A549 (cell line): ENCODE data around the gene ACP3. TPM values are rescaled to one million over a fixed set of nuclear protein-coding genes. Genes with fewer than 3 reads are reported as not detected.
"Not testable (repeated sequence)": the region's sequence is repeated elsewhere in the genome, so short reads cannot be mapped to it uniquely, and the experiment has no call there.

ENCODE experiments used
- ATAC-seq, 2 experiments: fragments of 200-7000 bp in 1 of 2; fragments of >200 bp in 1 of 2; cut with Nextera tagmentation in 1 of 2; cut with Tn5 transposase in 1 of 2; 3 replicates each; pipeline versions ENCODE4 v1.8.0 to v1.9.1; 2018 to 2020; ENCODE audit warnings: mild to moderate bottlenecking in 1 of 2, moderate library complexity in 1 of 2
- CTCF ChIA-PET: fragments of 300-600 bp; sonication (Branson Sonifier 250); formaldehyde crosslinking; extraction: SDS; loops from one replicate; lab custom pipeline; 2021; ENCODE audit warnings: antibody characterized with exemption, inconsistent platforms; lab: Yijun Ruan, JAX
- POLR2A ChIA-PET: fragments of 350-600 bp; formaldehyde crosslinking; extraction: SDS; loops from one replicate; lab custom pipeline; 2021; ENCODE audit warnings: antibody characterized with exemption, inconsistent platforms; lab: Yijun Ruan, JAX
- DNase-seq, 2 experiments: peaks; one replicate each; pipeline versions ENCODE4 v3.0.0 to v3.0.0-alpha.2; 2011 to 2016; ENCODE audit warnings: low read depth in 1 of 2, low spot score in 1 of 2
- FAIRE-seq: peaks from 2 replicates; lab custom pipeline; 2011; peaks lifted over from hg19 to GRCh38; lab: Jason Lieb, UNC
- H3K27ac ChIP-seq, 2 experiments: fragments of >200 bp; sonication (Bioruptor Twin); formaldehyde crosslinking; 3 replicates each; pipeline ENCODE4 v1.5.1; 2016 to 2017
- H3K4me1 ChIP-seq: fragments of >200 bp; sonication (Bioruptor Twin); formaldehyde crosslinking; 3 replicates; pipeline ENCODE4 v1.6.1; 2016
- H3K4me2 ChIP-seq: fragments of >200 bp; sonication (Bioruptor Twin); formaldehyde crosslinking; 3 replicates; pipeline ENCODE4 v1.6.1; 2016
- H3K4me3 ChIP-seq: fragments of >200 bp; sonication (Bioruptor Twin); formaldehyde crosslinking; 3 replicates; pipeline ENCODE4 v1.5.1; 2016
- H3K9me3 ChIP-seq: fragments of >200 bp; sonication (Bioruptor Twin); formaldehyde crosslinking; 3 replicates; pipeline ENCODE4 v1.6.1; 2016
- CEBPB ChIP-seq, 2 experiments: fragments of >200 bp in 1 of 2; sonication (Bioruptor Twin) in 1 of 2; formaldehyde crosslinking in 1 of 2; IDR thresholded peaks; 2 replicates each; pipeline ENCODE4 v1.6.1; 2012 to 2016
- CHD2 ChIP-seq: fragments of 150-350 bp; IDR thresholded peaks from 2 replicates; pipeline ENCODE4 v1.6.1; 2014; ENCODE audit warnings: low read length; ENCODE audit not compliant: partially characterized antibody
- CTCF ChIP-seq: fragments of >200 bp; sonication (Bioruptor Twin); formaldehyde crosslinking; IDR thresholded peaks from 3 replicates; pipeline ENCODE4 v1.5.1; 2016
- E2F6 ChIP-seq: IDR thresholded peaks from 2 replicates; pipeline ENCODE4 v1.6.1; 2012; ENCODE audit warnings: low read depth, borderline replicate concordance
- FOSL2 ChIP-seq, 2 experiments: fragments of 450-650 bp in 1 of 2; fragments of >200 bp in 1 of 2; sonication (Bioruptor Twin) in 1 of 2; formaldehyde crosslinking; IDR thresholded peaks; 2 replicates each; pipeline versions ENCODE4 v1.5.0 to v1.6.1; 2016 to 2020; ENCODE audit warnings: mild to moderate bottlenecking in 1 of 2, moderate library complexity in 1 of 2
- FOXS1 ChIP-seq: fragments of 250-450 bp; sonication (Bioruptor Pico); IDR thresholded peaks from 2 replicates; pipeline ENCODE4 v1.5.0; 2020; ENCODE audit warnings: mild to moderate bottlenecking, moderate library complexity
- HEYL ChIP-seq: fragments of 250-450 bp; sonication (Bioruptor Pico); IDR thresholded peaks from 2 replicates; pipeline ENCODE4 v1.8.0; 2021; ENCODE audit warnings: mild to moderate bottlenecking, moderate library complexity
- HOXA7 ChIP-seq: fragments of 250-450 bp; sonication (Bioruptor Pico); IDR thresholded peaks from 2 replicates; pipeline ENCODE4 v1.5.0; 2020; ENCODE audit warnings: mild to moderate bottlenecking, moderate library complexity
- HOXB13 ChIP-seq: fragments of 250-450 bp; sonication (Bioruptor Pico); IDR thresholded peaks from 2 replicates; pipeline ENCODE4 v1.5.0; 2020; ENCODE audit warnings: low read depth, mild to moderate bottlenecking, moderate library complexity
- HOXB5 ChIP-seq: fragments of 250-450 bp; sonication (Bioruptor Pico); IDR thresholded peaks from 2 replicates; pipeline ENCODE4 v1.5.0; 2020; ENCODE audit warnings: mild to moderate bottlenecking, moderate library complexity
- KDM1A ChIP-seq: fragments of 200-600 bp; sonication (generic); IDR thresholded peaks from 2 replicates; pipeline ENCODE4 v1.6.1; 2016; ENCODE audit warnings: low read depth, mild to moderate bottlenecking
- KDM5A ChIP-seq: fragments of 200-600 bp; sonication (generic); IDR thresholded peaks from 2 replicates; pipeline ENCODE4 v1.6.1; 2016; ENCODE audit warnings: antibody characterized with exemption, mild to moderate bottlenecking
- MAFK ChIP-seq: fragments of 450-650 bp; IDR thresholded peaks from 2 replicates; pipeline ENCODE4 v1.6.1; 2014; ENCODE audit not compliant: partially characterized antibody
- PHF8 ChIP-seq: fragments of 200-600 bp; sonication (generic); IDR thresholded peaks from 2 replicates; pipeline ENCODE4 v1.6.1; 2016; ENCODE audit warnings: low read depth, mild to moderate bottlenecking, antibody characterized with exemption, moderate library complexity, borderline replicate concordance
- POLR2A ChIP-seq: IDR thresholded peaks from 2 replicates; pipeline ENCODE4 v1.6.1; 2012; ENCODE audit warnings: mild to moderate bottlenecking, low read length
- RAD21 ChIP-seq, 2 experiments: fragments of >200 bp in 1 of 2; sonication (Bioruptor Twin) in 1 of 2; formaldehyde crosslinking in 1 of 2; IDR thresholded peaks in 1 of 2; conservative IDR thresholded peaks in 1 of 2; 2 replicates in 1 of 2; 3 replicates in 1 of 2; pipeline ENCODE4 v1.6.1; 2012 to 2018; ENCODE audit warnings: inconsistent platforms in 1 of 2
- SMC3 ChIP-seq: fragments of >200 bp; sonication (Bioruptor Twin); formaldehyde crosslinking; IDR thresholded peaks from 3 replicates; pipeline ENCODE4 v1.6.1; 2018; ENCODE audit warnings: inconsistent platforms
- TFCP2L1 ChIP-seq: fragments of 250-450 bp; sonication (Bioruptor Pico); IDR thresholded peaks from 2 replicates; pipeline ENCODE4 v1.5.0; 2021; ENCODE audit warnings: mild to moderate bottlenecking
- TP53 ChIP-seq: fragments of 250-450 bp; sonication (Bioruptor Pico); IDR thresholded peaks from 2 replicates; pipeline ENCODE4 v1.5.0; 2021; ENCODE audit warnings: mild to moderate bottlenecking, moderate library complexity
- ZC3H11A ChIP-seq: fragments of 450-650 bp; IDR thresholded peaks from 2 replicates; pipeline ENCODE4 v1.6.1; 2014; ENCODE audit warnings: antibody characterized with exemption, mild to moderate bottlenecking
- ZNF302 ChIP-seq: fragments of 250-450 bp; sonication (Bioruptor Pico); IDR thresholded peaks from 2 replicates; pipeline ENCODE4 v1.9.0; 2021; ENCODE audit warnings: inconsistent platforms, mild to moderate bottlenecking, moderate library complexity
- ZSCAN20 ChIP-seq: fragments of 250-450 bp; sonication (Bioruptor Pico); IDR thresholded peaks from 2 replicates; pipeline ENCODE4 v1.8.0; 2022; ENCODE audit warnings: mild to moderate bottlenecking, moderate library complexity
- WGBS: methylation state at CpG from one replicate; pipeline ENCODE4 v1.1.6; 2017; ENCODE audit errors: missing lambda C conversion rate; 5-methylcytosine and 5-hydroxymethylcytosine counted together
- polyA plus RNA-seq, 4 experiments: library from polyadenylated mRNA; depleted of rRNA in 3 of 4; stranded (reverse); fragments of >200 nt; fragmentation: RNase III in 1 of 4; extraction: RNeasy Plus Mini Kit Qiagen cat#74134 plus additional on column Dnase treatment in 1 of 4; gene quantifications; 2 replicates in 3 of 4; 3 replicates in 1 of 4; pipeline ENCODE4 v1.2.3, GENCODE V29; 2011 to 2017

Gene ACP3
- polyA plus RNA-seq, 2 of the 4 experiments (the other 2 are of a cell fraction), result 0.09 to 0.19 TPM

- WGBS, result 35% methylated on average over 2 of the region's 2 CpGs
- no peak for DNase-seq
- ChIA-PET CTCF (interaction anchor here (0.9 to 1.1 kb wide), 2 partner anchors 15 to 51 kb away, joined by 3 read pairs; no protein-coding TSS in a partner anchor), POLR2A (no interaction called here)
- Histone ChIP-seq H3K4me1 (no peaks in the 10 kb centered on the region), H3K9me3 (no peaks in the 10 kb centered on the region), H3K4me2 (no peak overlapping the region), H3K27ac (no peak overlapping the region), H3K4me3 (no peak overlapping the region)
- FAIRE-seq, result no peak
- no peak for ATAC-seq
- TF ChIP-seq CHD2 (no peak), TFCP2L1 (no peak), FOXS1 (no peak)
Measured at GRCh38 chr3:132394320-132394719, 77.1 kb downstream of the ACP3 start.

GRCh38 chr3:132395126-132395525 is 77.9 kb downstream of the ACP3 start:
- no peaks in the 10 kb centered on the region for H3K4me1 ChIP-seq
- ATAC-seq, result no peak
- ChIA-PET CTCF (interaction anchor here (0.9 to 7.6 kb wide), 3 partner anchors 14 to 52 kb away, joined by 3 to 118 read pairs (median 3); no protein-coding TSS in a partner anchor), POLR2A (no interaction called here)
- TF ChIP-seq CEBPB (IDR thresholded peaks at IDR 0.05) (no peak), TP53 (CRISPR knock-in tag) (no peak), TFCP2L1 (no peak), KDM5A (no peak), ZC3H11A (no peak), FOSL2 (IDR thresholded peaks at IDR 0.05) (no peak), FOSL2 (CRISPR knock-in tag; IDR thresholded peaks at IDR 0.05) (no peak), HOXB5 (CRISPR knock-in tag) (no peak), POLR2A (no peak), SMC3 (no peak), HEYL (no peak)
- no peak overlapping the region for H3K27ac ChIP-seq
- no peaks in the 10 kb centered on the region for H3K9me3 ChIP-seq
- FAIRE-seq, result no peak
- no peak overlapping the region for H3K4me2 ChIP-seq
- no peak for DNase-seq
- H3K4me3 ChIP-seq, result no peak overlapping the region
- 14% methylated on average over 1 of the region's 1 CpG for WGBS

- Histone ChIP-seq H3K9me3 (no peaks in the 10 kb centered on the region), H3K4me1 (no peaks in the 10 kb centered on the region), H3K4me3 (no peak overlapping the region), H3K4me2 (no peak overlapping the region), H3K27ac (no peak overlapping the region)
- ChIA-PET CTCF (interaction anchor here (7.6 kb wide), 1 partner anchor 45 kb away, joined by 118 read pairs; no protein-coding TSS in a partner anchor), POLR2A (no interaction called here)
- 86% methylated on average over 11 of the region's 24 CpGs for WGBS
- TF ChIP-seq SMC3 (no peak), MAFK (no peak), TP53 (CRISPR knock-in tag) (no peak)
- TF ChIP-seq, all 56 proteins: peak for 0
- FAIRE-seq (no peak), DNase-seq (no peak), ATAC-seq (no peak)
Measured at GRCh38 chr3:132396255-132396654, 79.0 kb downstream of the ACP3 start.

- not testable (repeated sequence) for ATAC-seq, H3K4me2 ChIP-seq, H3K9me3 ChIP-seq, FAIRE-seq, DNase-seq, H3K4me3 ChIP-seq, H3K4me1 ChIP-seq, H3K27ac ChIP-seq
- WGBS, result 81% methylated on average over 7 of the region's 8 CpGs
- ChIA-PET CTCF (interaction anchor here (0.6 to 7.6 kb wide), 4 partner anchors 9 to 1374 kb away, joined by 3 to 118 read pairs (median 4); no protein-coding TSS in a partner anchor), POLR2A (interaction anchor here (0.8 kb wide), 1 partner anchor 21 kb away, joined by 3 read pairs; the partner anchor contains the start of gene DNAJC13)
Measured at GRCh38 chr3:132396776-132397175, 79.6 kb downstream of the ACP3 start.

- DNase-seq (peak; percentile 34 to 37), ATAC-seq (peak; percentile 50 to 69; a peak in 4 of 6 replicates), FAIRE-seq (no peak)
- ChIA-PET POLR2A (no interaction called here), CTCF (interaction anchor here (0.6 to 7.6 kb wide), 29 partner anchors 8 to 398 kb away, joined by 3 to 118 read pairs (median 3); no protein-coding TSS in a partner anchor)
- Histone ChIP-seq H3K4me2 (no peak overlapping the region), H3K27ac (no peak overlapping the region), H3K4me1 (no peaks in the 10 kb centered on the region), H3K4me3 (no peak overlapping the region), H3K9me3 (no peaks in the 10 kb centered on the region)
- WGBS, result 43% methylated on average over 5 of the region's 5 CpGs
- TF ChIP-seq HOXA7 (CRISPR knock-in tag) (no peak), SMC3 (peak; percentile 54; the same call in 2 of the 3 replicates), ZSCAN20 (CRISPR knock-in tag) (no peak), HOXB5 (CRISPR knock-in tag) (no peak), TFCP2L1 (no peak), PHF8 (no peak), CTCF (peak; percentile 73), ZNF302 (CRISPR knock-in tag) (no peak), RAD21 (conservative IDR thresholded peaks at IDR 0.05 in 1 of 2, IDR thresholded peaks at IDR 0.05 in 1 of 2) (peak; percentile 77 to 82), HOXB13 (CRISPR knock-in tag) (no peak), POLR2A (no peak), E2F6 (no peak), KDM1A (no peak), CEBPB (IDR thresholded peaks at IDR 0.05) (no peak)
Measured at GRCh38 chr3:132399054-132399929, 82.1 kb downstream of the ACP3 start.
